CD14-positive monocyte (primary cell): ENCODE measurements around the gene PLXNA2. TPM values are rescaled to one million over a fixed set of nuclear protein-coding genes. Genes with fewer than 3 reads are reported as not detected.

Source experiments
- DNase-seq, 3 donors: peaks; one replicate each; pipeline ENCODE4 v3.0.0-alpha.2; 2011 to 2022
- H2AFZ ChIP-seq: 2 replicates; pipeline ENCODE4 v1.6.0; 2012; ENCODE audit warnings: mild to moderate bottlenecking, low read depth, low read length, inconsistent platforms; ENCODE audit not compliant: insufficient read depth, poor library complexity, severe bottlenecking
- H3K27ac ChIP-seq, 2 donors: 1 replicate in 1 of 2; 2 replicates in 1 of 2; pipeline ENCODE4 v1.5.1; 2012 to 2013; ENCODE audit warnings: low read length in 2 of 2, control low read depth in 1 of 2, inconsistent platforms in 1 of 2, low read depth in 1 of 2, mild to moderate bottlenecking in 1 of 2
- H3K27me3 ChIP-seq, 2 donors: one replicate each; pipeline versions ENCODE4 v1.6.0 to v1.6.1; 2011 to 2013; ENCODE audit warnings: low read length in 2 of 2; ENCODE audit not compliant: control insufficient read depth in 2 of 2, insufficient read depth in 2 of 2
- H3K36me3 ChIP-seq, 2 donors: replicated peaks in 1 of 2; 1 replicate in 1 of 2; 2 replicates in 1 of 2; pipeline versions ENCODE4 v1.5.1 to v1.6.1; 2012 to 2013; ENCODE audit warnings: low read length in 2 of 2, control low read depth in 1 of 2, inconsistent platforms in 1 of 2, mild to moderate bottlenecking in 1 of 2; ENCODE audit not compliant: insufficient read depth in 2 of 2, control insufficient read depth in 1 of 2
- H3K4me1 ChIP-seq, 2 donors: 1 replicate in 1 of 2; 2 replicates in 1 of 2; pipeline versions ENCODE4 v1.5.1 to v1.6.1; 2012 to 2013; ENCODE audit warnings: low read length in 2 of 2, control low read depth in 1 of 2, inconsistent platforms in 1 of 2, mild to moderate bottlenecking in 1 of 2, moderate library complexity in 1 of 2; ENCODE audit not compliant: insufficient read depth in 2 of 2, control insufficient read depth in 1 of 2
- H3K4me2 ChIP-seq: replicated peaks from 2 replicates; pipeline ENCODE3; 2012; ENCODE audit warnings: low read length, moderate library complexity, mild to moderate bottlenecking; ENCODE audit not compliant: poor library complexity, severe bottlenecking; ENCODE audit errors: extremely low read depth
- H3K4me3 ChIP-seq, 3 experiments: fragments of 200-600 bp in 1 of 3; sonication (generic) in 1 of 3; replicated peaks in 1 of 3; 1 replicate in 2 of 3; 2 replicates in 1 of 3; pipeline ENCODE4 v1.5.1; 2011 to 2013; ENCODE audit warnings: low read length in 3 of 3, mild to moderate bottlenecking in 3 of 3, control low read depth in 2 of 3, low read depth in 2 of 3, inconsistent platforms in 1 of 3, moderate library complexity in 1 of 3
- H3K79me2 ChIP-seq: 2 replicates; pipeline ENCODE4 v1.6.0; 2012; ENCODE audit warnings: mild to moderate bottlenecking, control low read depth, inconsistent platforms, low read length, moderate library complexity; ENCODE audit not compliant: insufficient read depth
- H3K9ac ChIP-seq: 2 replicates; pipeline ENCODE4 v1.6.0; 2017; ENCODE audit warnings: low read length, mild to moderate bottlenecking; ENCODE audit not compliant: insufficient read depth, poor library complexity, severe bottlenecking
- H3K9me3 ChIP-seq, 2 donors: replicated peaks in 1 of 2; 1 replicate in 1 of 2; 2 replicates in 1 of 2; pipeline versions ENCODE4 v1.5.1 to v1.6.1; 2012 to 2013; ENCODE audit warnings: low read length in 2 of 2, control low read depth in 1 of 2; ENCODE audit not compliant: control insufficient read depth in 1 of 2, insufficient read depth in 1 of 2
- H4K20me1 ChIP-seq: 2 replicates; pipeline ENCODE4 v1.6.0; 2012; ENCODE audit warnings: mild to moderate bottlenecking, low read length, control low read depth, moderate library complexity; ENCODE audit not compliant: insufficient read depth
- H3K27ac Mint-ChIP-seq, 7 donors: one replicate each; pipeline ENCODE4 v1.8.0; 2020; ENCODE audit warnings: mild to moderate bottlenecking in 7 of 7, mixed read lengths in 7 of 7, moderate library complexity in 6 of 7, inconsistent platforms in 2 of 7
- H3K27me3 Mint-ChIP-seq, 3 donors: one replicate each; pipeline ENCODE4 v1.8.0; 2021 to 2022; ENCODE audit warnings: low read depth in 3 of 3, mild to moderate bottlenecking in 3 of 3, mixed read lengths in 3 of 3, moderate library complexity in 3 of 3, inconsistent platforms in 1 of 3
- H3K36me3 Mint-ChIP-seq, 2 donors: one replicate each; pipeline ENCODE4 v1.8.0; 2020; ENCODE audit warnings: mixed read lengths in 2 of 2, inconsistent platforms in 1 of 2, mild to moderate bottlenecking in 1 of 2
- H3K4me1 Mint-ChIP-seq: one replicate; pipeline ENCODE4 v1.8.0; 2020; ENCODE audit warnings: mild to moderate bottlenecking, mixed read lengths
- H3K4me3 Mint-ChIP-seq, 2 donors: one replicate each; pipeline ENCODE4 v1.8.0; 2020; ENCODE audit warnings: mild to moderate bottlenecking in 2 of 2, mixed read lengths in 2 of 2, moderate library complexity in 1 of 2
- H3K9me3 Mint-ChIP-seq, 7 donors: one replicate each; pipeline ENCODE4 v1.8.0; 2020 to 2022; ENCODE audit warnings: mixed read lengths in 7 of 7, mild to moderate bottlenecking in 6 of 7, moderate library complexity in 6 of 7, inconsistent platforms in 2 of 7
- CTCF ChIP-seq: fragments of 200-600 bp; IDR thresholded peaks from one replicate; pipeline ENCODE4 v1.8.0; 2022; ENCODE audit warnings: antibody characterized with exemption, mild to moderate bottlenecking
- WGBS: methylation state at CpG from one replicate; pipeline ENCODE4 v1.1.5; 2013; ENCODE audit warnings: missing lambda C conversion rate; ENCODE audit not compliant: insufficient coverage; 5-methylcytosine and 5-hydroxymethylcytosine counted together
- intact Hi-C, 2 donors: fragments of 100-400 bp; cut with micrococcal nuclease; formaldehyde crosslinking; loops; one replicate each; pipeline versions ENCODE4 v1.15.0 to v1.15.1; 2023
- polyA plus RNA-seq, 3 donors: library from polyadenylated mRNA; depleted of rRNA in 1 of 3; unstranded in 2 of 3; stranded (reverse) in 1 of 3; fragments of 300-500 nt in 2 of 3; fragments of >200 nt in 1 of 3; fragmentation: Illumina TruSeq in 2 of 3; gene quantifications; 1 replicate in 2 of 3; 2 replicates in 1 of 3; pipeline ENCODE4 v1.2.3, GENCODE V29; 2012 to 2021

Gene PLXNA2
- polyA plus RNA-seq, 3 donors = 0.75 to 2.1 (median 1.1) TPM

- Histone ChIP-seq H3K79me2 (no peaks in the 10 kb centered on the region), H3K27ac (no peak overlapping the region), H3K4me1 (no peaks in the 10 kb centered on the region), H3K36me3 (no peaks in the 10 kb centered on the region), H3K9ac (no peak overlapping the region), H2AFZ (no peak overlapping the region), H3K27me3 (no peaks in the 10 kb centered on the region), H4K20me1 (no peaks in the 10 kb centered on the region), H3K4me2 (no peak overlapping the region), H3K9me3 (no peaks in the 10 kb centered on the region), H3K4me3 (no peak overlapping the region)
- WGBS = no CpG with 5 or more reads among the region's 2 CpGs
- H3K27me3 Mint-ChIP-seq = peaks cover 6 to 14% (median 10%) of the 10 kb centered on the region in 3 donors
- H3K4me3 Mint-ChIP-seq = no peak overlapping the region
- no peak for DNase-seq
- intact Hi-C loops = no loop called here
- peaks cover 0 to 2% (median 0%) of the 10 kb centered on the region in 7 donors for H3K9me3 Mint-ChIP-seq
- H3K36me3 Mint-ChIP-seq = no peaks in the 10 kb centered on the region
- no peak overlapping the region for H3K27ac Mint-ChIP-seq
- H3K4me1 Mint-ChIP-seq = no peaks in the 10 kb centered on the region
- no peak for TF ChIP-seq CTCF
Measured at GRCh38 chr1:208289716-208290115, 45.5 kb upstream of the PLXNA2 start.

- TF ChIP-seq CTCF = no peak
- no peaks in the 10 kb centered on the region for H3K27me3 ChIP-seq
- no peak overlapping the region for H3K27ac ChIP-seq
- Mint-ChIP-seq H3K4me3 (no peak overlapping the region), H3K27me3 (peaks cover 5 to 13% (median 7%) of the 10 kb centered on the region in 3 donors), H3K9me3 (peaks cover 0 to 1% (median 0%) of the 10 kb centered on the region in 7 donors), H3K4me1 (no peaks in the 10 kb centered on the region), H3K27ac (no peak overlapping the region), H3K36me3 (no peaks in the 10 kb centered on the region)
- H3K36me3 ChIP-seq = no peaks in the 10 kb centered on the region
- H4K20me1 ChIP-seq = no peaks in the 10 kb centered on the region
- no peak overlapping the region for H3K4me2 ChIP-seq
- H3K9ac ChIP-seq = no peak overlapping the region
- H3K4me1 ChIP-seq = no peaks in the 10 kb centered on the region
- 100% methylated on average over 3 of the region's 4 CpGs for WGBS
- intact Hi-C loops = no loop called here
- H3K9me3 ChIP-seq = no peaks in the 10 kb centered on the region
- H3K79me2 ChIP-seq = no peaks in the 10 kb centered on the region
- no peak overlapping the region for H3K4me3 ChIP-seq
- DNase-seq = no peak
- no peak overlapping the region for H2AFZ ChIP-seq
Measured at GRCh38 chr1:208288495-208288894, 44.3 kb upstream of the PLXNA2 start.
